ENCODE results near the gene ABCB9.

- no peak for TF ChIP-seq CTCF (IDR thresholded peaks at IDR 0.05)
- TF ChIP-seq POLR2A (IDR thresholded peaks at IDR 0.05), result no peak
Observed at GRCh38 chr12:122986258-122986871, 20.1 kb upstream of the ABCB9 start.
